ENCODE results near the gene HOXD1.

DNA sequence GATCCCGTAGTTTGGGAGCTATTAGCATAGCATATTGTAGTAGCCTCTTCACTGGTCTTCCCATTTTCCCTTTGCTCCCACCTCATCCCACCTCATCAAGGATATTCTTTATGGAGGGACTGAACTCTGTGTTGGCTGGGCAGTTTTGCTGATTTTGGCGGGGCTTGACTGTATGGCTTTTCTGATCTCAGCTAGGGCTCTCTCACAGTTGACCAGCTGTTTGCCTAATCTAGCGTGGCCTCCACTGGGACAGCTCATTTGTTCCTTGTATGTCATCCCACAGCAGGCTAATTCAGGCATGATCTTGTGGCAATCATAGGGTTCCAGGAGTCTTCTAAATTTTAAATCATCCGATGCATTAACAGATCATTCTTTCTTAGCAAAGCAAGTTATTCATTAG is 50.6 kb downstream of the HOXD1 start:
- TF ChIP-seq, protein P1, sequence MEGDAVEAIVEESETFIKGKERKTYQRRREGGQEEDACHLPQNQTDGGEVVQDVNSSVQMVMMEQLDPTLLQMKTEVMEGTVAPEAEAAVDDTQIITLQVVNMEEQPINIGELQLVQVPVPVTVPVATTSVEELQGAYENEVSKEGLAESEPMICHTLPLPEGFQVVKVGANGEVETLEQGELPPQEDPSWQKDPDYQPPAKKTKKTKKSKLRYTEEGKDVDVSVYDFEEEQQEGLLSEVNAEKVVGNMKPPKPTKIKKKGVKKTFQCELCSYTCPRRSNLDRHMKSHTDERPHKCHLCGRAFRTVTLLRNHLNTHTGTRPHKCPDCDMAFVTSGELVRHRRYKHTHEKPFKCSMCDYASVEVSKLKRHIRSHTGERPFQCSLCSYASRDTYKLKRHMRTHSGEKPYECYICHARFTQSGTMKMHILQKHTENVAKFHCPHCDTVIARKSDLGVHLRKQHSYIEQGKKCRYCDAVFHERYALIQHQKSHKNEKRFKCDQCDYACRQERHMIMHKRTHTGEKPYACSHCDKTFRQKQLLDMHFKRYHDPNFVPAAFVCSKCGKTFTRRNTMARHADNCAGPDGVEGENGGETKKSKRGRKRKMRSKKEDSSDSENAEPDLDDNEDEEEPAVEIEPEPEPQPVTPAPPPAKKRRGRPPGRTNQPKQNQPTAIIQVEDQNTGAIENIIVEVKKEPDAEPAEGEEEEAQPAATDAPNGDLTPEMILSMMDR (IDR thresholded peaks at IDR 0.05; ENCODE audit: low read length) = no peak
- TF ChIP-seq EZH2 (IDR thresholded peaks at IDR 0.05; ENCODE audit: borderline replicate concordance, low read length) = no peak
